Measurements from ENCODE around the gene SINHCAF.
A peak's percentile ranks its signal among the peaks of the same experiment; 100 is the strongest.

SINHCAF gene

DNA sequence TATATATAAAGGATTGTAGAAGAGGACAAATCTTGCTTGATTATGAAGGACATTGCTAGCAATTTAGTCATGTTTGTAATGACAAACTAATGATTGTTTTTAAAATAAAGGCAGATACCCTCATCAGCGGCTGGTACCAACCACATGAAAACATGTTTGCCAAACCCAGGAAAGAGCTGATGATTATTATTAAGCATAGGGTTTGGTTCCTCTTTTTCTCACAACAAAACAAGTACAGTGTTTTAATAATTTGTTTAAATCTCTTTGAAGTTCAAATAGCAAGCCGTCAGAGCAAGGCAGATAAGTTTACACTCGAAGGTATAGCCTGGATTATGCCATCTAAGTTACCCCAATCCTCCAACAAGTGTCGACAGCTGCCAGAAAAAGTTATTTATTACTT lies 5.3 kb upstream of the SINHCAF start:
- DNase-seq (ENCODE audit: low spot score), result no peak

DNA sequence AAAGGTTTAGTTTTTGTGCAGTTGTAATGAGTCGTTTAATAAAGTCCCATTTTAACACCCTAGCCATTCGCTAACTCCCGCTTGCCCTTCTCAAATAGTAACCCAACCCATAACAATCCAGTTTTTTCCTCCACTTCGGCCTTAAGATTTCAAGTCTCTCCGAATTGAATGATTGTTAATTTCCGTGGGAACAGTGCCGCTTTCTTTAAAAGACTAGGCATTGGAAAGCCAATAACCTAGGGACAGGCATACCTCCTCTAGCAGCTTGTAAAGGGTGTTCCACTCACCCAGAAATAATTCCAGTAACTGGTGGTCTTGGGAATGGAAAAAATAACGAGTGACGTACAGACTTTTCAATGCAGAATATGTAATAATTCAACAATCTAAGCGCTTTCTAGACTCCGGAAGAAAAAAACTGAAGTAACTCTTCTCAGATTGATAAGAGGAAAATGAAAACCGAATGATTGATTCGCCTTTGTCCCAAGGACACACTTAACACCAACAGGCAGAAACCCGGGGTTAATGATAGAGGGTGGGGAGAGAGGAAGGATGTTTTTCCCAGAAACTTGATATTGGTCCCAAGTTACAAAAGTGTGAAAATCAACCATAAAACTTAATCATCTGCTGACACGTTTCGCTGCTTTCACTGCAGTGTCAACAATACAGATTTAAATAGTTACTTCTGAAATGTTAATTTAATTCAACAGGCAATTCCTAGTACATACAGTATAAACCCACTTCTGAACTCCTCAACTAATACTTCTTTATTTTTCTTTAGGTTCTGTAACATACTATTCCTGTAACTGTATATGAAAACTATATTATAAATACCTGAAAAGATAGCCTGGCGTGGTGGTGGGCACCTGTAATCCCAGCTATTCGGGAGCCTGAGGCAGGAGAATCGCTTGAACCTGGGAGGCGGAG lies 1.0 kb upstream of the SINHCAF start:
- no peak for DNase-seq (ENCODE audit: low spot score)

DNA sequence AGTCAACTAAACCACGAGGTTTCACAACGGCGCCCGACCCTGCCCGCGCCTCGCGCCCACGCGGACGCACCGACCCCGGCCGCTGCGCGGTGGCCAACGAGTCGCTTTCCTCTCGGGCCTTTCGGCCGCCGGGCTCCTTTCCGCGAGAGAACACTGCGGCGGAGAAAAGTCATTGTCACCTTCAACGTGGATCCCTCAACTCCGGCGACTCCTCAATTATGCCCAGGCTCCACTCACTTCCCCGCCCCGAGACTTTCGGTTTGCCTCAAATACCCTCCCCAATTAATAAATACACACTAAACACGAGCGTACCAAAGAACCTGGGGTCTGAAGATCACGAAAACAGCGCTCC lies 450 bp downstream of the SINHCAF start:
- peak; percentile 47 for DNase-seq (ENCODE audit: low spot score)

DNA sequence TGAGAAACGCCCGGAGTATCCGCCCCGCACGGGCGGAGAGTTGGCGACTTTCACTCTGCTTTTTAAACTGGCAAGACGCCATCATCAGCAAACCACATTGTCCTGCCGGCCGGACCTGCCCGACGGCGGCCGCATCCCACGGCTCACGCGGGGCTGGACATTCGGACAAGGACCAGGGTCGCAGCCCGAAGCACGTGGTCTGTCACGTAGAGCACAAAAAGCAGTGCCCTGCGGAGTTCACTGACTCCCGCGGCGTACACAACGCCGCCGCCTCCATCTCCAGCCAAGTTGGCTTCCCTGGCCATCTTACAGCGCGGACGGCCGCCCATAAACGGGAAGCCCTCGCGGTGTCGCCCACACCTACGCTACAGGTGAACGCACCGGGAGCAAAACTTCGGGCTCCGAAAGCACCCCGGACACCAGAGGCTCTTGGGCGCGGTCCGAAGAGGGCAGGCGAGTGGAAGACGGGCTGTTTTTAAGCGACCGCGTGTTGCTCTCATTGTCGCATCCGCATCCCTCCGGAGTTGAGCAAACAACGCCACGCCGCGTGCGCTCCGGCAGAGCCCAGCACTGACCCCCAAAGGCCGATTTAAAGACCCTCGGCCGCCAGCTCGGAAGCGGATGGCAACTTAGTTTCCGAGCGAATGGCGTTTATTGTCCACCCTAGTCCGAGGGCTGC lies 966 bp downstream of the SINHCAF start:
- peak; percentile 41 for DNase-seq (ENCODE audit: low spot score)

DNA sequence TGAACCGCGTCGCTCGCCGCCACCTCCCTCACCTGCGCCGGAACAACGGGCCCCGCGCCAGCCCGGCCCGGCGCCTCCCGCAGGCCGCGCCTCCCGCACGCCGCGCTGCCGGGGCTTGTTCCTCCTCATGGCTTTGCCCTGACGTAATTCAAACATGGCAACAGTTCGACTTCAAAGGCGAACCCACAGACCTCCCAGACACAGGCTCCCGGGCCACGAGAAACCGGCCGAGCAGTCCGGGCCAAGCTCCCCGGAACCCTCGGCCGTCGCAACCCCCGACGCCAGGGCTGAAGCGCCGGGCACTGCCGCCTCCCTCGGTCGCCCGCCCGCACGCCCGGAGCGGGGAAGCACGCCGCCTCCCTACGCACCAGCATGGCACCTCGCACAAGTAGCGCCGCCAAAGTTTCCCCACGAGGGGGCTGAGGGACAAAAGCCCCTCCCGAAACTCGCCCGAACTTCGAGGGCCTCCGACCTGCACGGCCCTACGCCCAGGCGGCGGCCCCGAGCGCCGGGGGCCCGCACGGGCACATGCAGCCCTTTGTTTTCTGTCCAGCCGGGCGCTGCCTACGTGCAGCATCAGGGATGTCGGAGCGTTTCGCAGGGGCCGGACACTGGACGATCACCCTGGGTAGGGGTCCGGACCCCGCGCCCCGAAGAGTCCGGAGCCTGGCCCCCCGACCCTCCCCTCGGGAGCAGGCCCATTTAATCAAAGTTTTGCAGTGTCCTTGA lies 1.7 kb downstream of the SINHCAF start:
- peak; percentile 66 for DNase-seq (ENCODE audit: low spot score)

DNA sequence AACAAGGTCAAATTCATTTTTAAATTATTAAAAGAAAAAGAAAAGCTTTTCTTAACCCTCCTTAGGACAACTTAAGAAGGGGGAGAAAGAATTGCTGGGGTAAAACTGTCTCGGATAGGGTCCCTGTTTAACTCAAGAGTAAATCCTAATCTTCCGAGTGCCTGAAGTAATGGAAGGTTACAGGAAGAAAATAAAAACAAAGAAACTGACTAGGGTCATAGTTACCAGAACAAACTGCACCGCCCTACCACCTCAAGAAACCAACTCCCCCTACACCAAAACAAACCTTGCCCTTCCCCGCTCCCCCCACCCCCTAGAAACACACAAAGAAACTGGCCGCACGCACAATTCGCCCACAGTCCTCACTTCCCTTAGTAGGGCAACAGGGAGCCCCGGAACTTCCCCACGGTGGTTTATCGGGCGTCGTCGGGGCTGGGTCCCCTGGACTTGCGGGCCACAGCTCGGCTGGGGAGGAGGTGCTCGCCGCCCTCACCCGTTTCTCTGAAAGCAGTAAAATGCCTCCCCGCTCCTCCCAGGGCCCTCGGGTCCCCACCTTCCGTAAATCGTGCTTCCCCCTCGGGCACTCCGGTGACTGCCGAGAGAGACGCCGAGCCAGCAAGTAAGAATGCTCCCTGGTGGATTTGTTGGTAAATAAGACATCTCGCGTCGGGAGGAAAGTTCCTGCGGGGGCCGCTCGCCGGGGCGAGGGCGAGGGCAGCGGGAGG lies 2.4 kb downstream of the SINHCAF start:
- peak; percentile 43 for DNase-seq (ENCODE audit: low spot score)

DNA sequence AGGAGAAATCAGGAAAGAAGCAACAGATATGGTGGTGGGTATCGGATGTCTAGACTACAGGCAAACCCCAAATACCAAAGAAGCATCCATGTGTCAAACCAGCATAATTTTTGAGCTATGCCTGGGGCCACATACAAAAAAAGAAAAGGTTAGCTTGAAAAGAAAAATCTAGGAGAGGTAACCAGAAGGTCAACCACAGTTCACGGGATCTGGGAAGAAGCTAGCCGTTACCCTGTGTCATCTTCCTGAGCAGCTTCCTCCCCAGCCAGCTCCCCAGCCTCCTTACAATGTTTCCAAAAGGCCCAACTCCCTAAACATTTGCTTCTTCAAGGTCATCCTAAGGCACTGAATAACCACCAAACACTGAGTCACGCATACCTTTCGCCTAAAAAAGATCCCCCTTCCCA lies 3.1 kb downstream of the SINHCAF start:
- no peak for DNase-seq (ENCODE audit: low spot score)

DNA sequence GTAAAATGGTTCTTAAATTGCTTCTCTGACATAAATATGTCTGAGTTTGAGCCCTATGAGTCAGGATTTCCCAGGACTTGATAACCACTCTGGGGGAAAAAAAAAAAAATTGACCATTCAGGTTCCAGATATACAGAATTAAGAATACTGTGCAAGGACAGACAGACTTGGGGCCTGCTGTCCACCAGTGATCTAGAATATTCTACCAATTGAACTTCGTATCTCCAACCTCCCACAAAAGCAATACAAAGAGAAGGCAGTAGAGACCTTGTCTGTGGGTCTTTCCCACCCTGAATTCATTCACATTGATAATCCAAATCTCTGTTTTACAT lies 4.1 kb downstream of the SINHCAF start:
- no peak for DNase-seq (ENCODE audit: low spot score)

DNA sequence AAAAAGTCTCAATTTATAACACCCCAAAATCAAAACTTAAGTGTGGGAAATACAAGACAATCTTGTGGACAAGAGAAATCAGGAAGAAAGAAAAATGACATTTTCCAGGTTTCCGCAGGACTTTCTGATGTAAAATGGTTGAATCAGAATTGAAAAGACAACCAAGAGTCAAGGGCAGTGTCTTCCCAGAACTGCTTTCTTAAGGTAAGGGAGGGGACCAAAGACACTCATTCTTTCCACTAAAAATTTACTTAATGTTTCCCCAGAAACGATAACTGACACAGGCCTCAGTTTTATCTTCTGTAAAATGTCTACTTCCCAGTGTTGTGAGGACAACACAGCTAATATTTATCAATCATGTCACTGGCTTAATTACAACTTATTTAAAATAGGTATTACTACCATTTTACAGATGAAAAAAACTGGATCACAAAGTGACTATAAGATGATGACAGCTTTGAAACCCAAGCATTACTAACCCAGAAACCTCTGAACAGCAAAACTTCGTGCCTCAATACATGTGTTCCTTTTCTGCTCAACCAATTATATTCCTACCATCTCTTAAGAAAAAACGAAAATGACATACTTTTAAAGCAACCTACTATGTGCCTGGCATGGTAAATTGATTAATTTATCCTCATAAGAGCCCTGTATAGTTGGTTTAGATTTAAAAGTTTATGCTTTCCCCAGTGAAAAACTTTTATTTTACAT lies 4.6 kb downstream of the SINHCAF start:
- DNase-seq (ENCODE audit: low spot score), result no peak

DNA sequence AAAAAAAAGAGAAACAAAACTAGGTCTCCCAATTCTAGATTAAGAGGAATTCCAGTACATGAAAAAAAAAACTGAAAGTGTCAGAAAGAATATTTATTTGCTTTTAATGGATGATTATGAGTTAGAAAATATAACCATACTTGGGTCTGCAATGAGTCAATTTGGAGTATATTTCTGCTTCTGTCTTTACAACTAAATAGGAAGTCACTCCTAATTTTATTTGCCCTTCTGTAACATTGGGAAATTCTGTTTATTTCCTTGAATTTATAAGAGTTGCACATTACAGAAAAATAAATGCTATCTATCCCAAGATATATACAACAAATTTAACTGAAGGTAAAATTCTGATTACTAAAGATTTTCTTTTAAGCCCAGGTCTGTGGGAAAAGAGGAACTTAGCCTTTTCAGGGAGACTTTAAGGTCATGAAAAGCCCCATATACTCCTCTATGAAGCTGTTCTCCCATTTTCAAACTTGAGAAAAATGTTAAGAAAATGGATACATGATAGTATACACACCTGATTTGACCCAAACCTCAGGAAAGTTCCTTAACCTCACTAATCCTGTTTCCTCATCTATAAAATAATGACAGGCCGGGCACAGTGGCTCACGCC lies 7.2 kb downstream of the SINHCAF start:
- DNase-seq (ENCODE audit: low spot score), result no peak

DNA sequence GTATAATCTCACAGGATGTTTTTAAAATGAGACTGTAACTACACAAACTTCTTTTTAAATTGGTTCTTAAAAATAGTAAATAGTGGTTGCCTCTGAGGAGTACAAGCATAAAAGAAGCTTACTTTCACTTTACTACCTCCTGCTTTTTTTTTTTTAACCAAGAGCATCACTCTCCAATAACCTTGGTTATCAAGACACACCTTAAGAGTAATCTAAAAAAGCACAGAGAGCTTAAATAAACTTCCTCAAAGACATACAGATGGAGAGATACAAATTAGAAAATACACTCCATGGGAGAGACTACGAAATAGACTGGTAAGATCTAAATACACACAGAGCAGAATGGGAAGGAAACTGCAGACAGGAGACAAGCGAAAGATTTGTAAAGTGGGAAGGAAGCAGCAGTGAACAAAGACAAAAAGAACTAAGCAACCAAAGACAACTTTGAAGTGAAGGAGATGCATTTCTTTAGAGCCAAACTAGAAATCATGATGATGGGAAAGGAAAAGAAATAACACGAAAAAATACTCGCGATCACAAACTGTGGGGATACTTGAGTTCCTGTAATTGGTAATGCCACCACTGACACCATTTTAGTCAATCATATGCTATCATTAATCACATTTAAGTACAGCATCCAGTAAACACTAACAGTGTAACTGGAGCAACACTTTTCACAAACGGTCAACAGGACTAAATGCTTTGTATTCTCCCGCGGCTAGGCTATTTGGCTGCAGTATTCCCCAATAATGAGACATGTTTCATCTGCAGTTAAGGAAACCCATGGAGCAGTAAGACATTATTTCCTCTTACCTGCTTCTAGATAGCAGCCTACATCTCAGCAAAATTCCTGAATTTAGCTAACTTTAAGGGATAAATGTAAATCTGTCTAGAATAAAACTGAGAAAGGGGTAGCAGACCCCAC lies 8.2 kb downstream of the SINHCAF start:
- no peak for DNase-seq (ENCODE audit: low spot score)

DNA sequence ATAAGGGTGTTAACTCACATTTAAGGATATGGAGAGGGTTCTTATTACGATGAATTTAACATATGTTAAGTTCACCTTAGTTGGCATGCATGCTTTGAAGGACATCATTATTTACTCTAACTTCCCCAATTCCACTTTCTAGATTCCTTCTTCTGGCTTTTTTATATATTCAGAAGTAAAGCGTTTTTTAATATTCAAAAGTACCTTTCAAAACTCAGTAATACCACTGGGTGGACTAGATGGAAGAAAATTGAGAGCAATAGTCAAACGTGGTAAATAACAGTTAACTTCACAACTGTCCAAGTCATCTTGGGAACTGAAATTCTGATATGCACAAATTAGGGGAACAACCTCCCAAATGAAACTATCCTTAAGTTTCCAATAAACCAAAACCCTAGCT lies 9.1 kb downstream of the SINHCAF start:
- no peak for DNase-seq (ENCODE audit: low spot score)

DNA sequence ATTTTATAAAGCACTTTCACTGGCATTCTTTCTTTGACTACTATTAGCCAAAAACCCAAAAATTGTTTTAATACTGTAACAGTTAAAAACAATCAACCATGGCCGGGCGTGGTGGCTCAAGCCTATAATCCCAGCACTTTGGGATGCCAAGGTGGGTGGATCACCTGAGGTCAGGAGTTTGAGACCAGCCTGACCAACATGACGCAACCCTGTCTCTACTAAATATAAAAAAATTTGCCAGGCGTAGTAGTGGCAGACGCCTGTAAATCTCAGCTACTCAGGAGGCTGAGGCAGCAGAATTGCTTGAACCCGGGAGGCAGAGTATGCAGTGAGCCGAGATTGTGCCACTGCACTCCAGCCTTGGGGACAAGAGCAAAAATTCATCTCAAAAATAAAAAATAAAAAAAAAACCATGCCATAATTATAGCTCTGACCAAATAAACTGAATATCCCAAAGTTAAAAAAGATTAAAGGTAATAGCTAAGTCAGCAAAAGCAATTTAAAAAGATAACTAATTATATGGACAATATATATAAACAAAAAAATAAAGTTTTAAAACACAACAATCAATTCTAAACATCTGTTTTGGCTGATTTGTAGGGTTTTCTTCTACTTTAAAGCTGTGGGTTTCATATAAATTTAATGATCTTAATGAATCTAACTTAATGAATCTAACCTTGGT lies 10.0 kb downstream of the SINHCAF start:
- no peak for DNase-seq (ENCODE audit: low spot score)

DNA sequence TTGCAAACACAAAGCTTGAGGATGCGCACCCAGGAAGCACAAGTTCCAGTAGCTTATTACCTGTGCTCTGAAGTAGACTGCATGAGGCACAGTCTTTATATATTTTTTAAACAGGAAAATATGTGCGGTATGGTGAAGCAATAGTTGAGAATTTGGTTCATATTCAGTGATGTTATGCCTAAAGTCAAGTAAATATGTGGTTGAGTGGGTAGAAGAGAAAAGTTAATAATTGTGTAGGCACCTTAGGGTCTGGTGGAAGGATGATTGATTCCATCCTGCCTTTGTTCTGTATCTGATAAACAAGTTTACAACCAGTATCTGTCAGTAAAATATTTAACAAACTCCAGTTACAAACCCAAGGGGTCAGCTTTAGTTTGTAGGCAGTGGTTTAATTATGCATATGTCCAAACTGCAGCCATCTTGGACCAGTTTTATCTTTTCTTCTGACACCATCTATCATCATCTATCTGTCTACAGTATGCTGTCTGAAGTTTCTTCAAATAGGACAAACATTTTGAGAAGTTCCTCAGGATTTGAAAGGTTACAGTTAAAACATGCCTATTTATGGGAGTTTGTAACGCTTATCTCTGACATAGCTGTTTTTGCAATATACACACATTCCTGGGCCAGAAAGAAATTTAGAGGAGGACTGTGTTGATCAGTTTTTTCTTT lies 10.8 kb downstream of the SINHCAF start:
- DNase-seq (ENCODE audit: low spot score), result no peak

DNA sequence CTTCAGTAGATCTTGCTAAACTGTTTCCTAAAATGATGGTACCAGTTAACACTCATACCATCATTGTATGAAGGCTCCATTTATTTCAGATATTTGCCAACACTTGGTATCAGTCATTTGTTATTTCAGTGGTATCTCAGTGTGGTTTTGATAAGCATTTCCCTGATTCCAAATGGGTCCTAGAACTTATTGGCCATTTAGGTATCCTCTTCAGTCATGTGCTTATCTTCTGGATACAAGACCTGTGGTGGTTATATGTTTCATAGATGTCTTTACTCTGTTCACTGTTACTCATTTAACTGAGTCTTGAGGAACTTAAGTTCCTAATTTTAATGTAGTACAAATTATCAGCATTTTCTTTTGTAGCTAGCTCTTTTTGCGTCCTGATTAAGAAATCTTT lies 13.5 kb downstream of the SINHCAF start:
- no peak for DNase-seq (ENCODE audit: low spot score)

DNA sequence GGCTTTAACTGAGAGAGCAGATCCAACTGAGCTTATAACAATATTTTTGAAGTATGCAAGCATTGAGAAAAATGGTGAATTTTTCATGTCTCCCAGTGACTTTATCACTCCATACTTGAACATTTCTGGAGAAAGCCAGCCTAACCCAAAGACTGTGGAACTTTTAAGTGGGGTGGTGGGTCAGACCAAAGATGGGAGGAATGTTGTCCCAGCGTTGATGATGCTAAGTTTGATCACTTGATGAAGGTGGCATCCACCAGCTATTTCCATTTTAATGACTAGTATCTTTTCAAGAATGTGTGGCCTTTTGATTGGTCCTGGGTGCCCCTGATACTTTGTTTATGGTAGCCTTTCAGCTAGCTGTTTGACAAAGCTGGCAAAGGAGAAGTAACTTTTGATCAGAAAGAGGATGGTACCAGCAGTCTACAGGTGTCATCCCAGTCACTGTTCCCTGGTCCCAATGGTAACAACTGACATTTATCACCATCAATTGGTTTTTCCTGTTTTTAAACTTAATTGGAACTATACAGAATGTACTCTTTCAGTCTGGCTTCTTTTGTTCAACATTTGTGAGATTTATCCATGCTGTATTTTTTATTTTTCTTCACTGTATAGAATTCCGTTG lies 14.2 kb downstream of the SINHCAF start:
- DNase-seq (ENCODE audit: low spot score), result no peak

DNA sequence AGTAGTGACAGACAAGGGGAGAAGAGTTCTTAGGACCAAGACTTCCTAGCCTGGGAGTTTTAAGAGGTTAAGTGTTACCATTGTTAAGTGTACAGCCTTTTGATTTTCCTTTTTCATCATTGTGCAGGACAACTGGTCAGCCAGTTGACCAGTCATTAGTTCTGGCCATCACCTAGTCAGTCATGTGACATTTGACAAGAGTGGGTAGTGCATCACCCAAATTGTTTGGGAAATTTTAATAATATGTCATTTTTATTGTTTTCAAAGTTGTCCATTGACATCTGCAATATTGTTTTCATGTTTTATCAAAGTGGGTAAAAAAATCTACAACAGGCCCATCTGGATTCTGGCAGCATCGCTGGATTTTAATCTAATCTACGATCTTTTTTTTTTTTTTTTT lies 15.5 kb downstream of the SINHCAF start:
- no peak for DNase-seq (ENCODE audit: low spot score)

DNA sequence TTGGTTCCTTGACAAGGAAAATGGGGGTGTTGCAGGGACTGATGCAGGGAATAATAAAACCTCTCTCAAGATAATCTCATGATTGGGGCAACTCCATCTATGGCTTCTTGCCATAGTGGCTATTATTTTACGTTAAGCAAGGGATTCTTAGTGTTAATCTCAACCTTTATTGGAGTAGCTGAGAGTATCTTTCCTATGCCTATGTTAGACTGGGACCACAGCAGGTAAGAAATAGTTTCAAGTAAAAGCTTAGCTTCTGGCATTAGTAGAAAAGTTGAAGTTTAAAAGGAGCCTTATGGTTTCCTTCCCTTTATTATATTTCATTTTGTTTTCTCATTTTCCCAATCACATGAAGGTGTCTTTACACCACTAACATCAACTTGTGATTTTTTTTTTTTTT lies 16.7 kb downstream of the SINHCAF start:
- DNase-seq (ENCODE audit: low spot score), result no peak

DNA sequence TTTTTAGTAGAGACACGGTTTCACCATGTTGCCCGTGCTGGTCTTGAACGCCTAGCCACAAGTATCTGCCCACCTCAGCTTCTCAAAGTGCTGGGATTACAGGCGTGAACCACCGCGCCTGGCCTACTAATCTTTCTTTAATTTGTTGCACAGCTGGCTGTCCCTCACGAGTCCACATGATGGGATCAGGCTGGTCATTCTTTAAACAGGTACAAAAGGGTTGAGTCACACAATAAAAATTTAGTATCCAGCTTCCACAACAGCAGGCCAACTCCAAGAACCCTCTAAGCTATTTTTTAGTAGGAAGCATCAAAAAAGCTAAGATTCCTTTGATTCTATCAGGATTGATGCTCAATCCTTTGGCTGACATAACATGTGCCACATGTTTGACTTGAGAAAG lies 17.8 kb downstream of the SINHCAF start:
- no peak for DNase-seq (ENCODE audit: low spot score)
